Measurements from ENCODE around the gene THSD8.

The THSD8 gene

DNA sequence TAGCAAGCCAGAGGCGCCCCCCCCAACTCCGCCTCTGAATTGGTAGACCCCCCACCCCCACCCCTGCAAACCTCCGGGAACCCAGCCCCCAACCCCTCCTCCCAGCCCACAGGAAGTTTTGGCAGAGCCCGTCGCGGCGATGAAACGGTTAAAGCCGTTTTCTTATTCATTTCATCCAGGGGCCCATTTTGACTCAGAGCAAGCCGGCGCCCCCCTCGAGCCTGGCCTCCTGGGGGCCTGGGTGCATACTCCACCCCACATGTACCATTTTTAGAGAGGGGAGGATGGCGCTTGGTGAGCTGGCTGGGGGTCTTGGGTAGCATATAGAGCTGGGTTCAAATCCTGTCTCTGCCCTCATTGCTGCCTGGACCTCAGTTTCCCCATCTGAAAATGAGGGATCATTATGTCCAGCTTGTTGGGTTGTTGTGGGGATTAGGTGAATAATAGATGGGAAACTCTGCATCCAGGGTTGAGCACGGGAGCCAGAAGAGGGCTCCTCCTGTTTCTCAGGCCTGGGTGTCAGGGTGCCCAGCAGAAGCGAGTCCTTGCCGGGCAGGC, 18.5 kb upstream of the THSD8 start:
- peaks cover 16% of the 10 kb centered on the region for H3K4me1 ChIP-seq (ENCODE audit: control insufficient read depth, low read depth, low read length)
- no peaks in the 10 kb centered on the region for H3K9me3 ChIP-seq (ENCODE audit: control insufficient read depth, low read depth, low read length)
- no peak overlapping the region for H3K9ac ChIP-seq (ENCODE audit: low read length)
- no peaks in the 10 kb centered on the region for H3K27me3 ChIP-seq (ENCODE audit: control insufficient read depth, insufficient read depth, low read length)
- H3K36me3 ChIP-seq (ENCODE audit: control insufficient read depth, low read depth, low read length), result no peaks in the 10 kb centered on the region
- no peak overlapping the region for H3K27ac ChIP-seq (ENCODE audit: low read length)
- H3K4me3 ChIP-seq (ENCODE audit: low read length), result peak overlapping the region; percentile 54

GRCh38 chr19:12783849-12784393, 17.9 kb upstream of the THSD8 start:
- H3K27ac ChIP-seq (ENCODE audit: low read length), result no peak overlapping the region
- no peaks in the 10 kb centered on the region for H3K27me3 ChIP-seq (ENCODE audit: control insufficient read depth, insufficient read depth, low read length)
- no peaks in the 10 kb centered on the region for H3K36me3 ChIP-seq (ENCODE audit: control insufficient read depth, low read depth, low read length)
- H3K4me3 ChIP-seq (ENCODE audit: low read length), result peak overlapping the region; percentile 54
- H3K9ac ChIP-seq (ENCODE audit: low read length), result no peak overlapping the region
- peaks cover 16% of the 10 kb centered on the region for H3K4me1 ChIP-seq (ENCODE audit: control insufficient read depth, low read depth, low read length)
- H3K9me3 ChIP-seq (ENCODE audit: control insufficient read depth, low read depth, low read length), result no peaks in the 10 kb centered on the region

DNA sequence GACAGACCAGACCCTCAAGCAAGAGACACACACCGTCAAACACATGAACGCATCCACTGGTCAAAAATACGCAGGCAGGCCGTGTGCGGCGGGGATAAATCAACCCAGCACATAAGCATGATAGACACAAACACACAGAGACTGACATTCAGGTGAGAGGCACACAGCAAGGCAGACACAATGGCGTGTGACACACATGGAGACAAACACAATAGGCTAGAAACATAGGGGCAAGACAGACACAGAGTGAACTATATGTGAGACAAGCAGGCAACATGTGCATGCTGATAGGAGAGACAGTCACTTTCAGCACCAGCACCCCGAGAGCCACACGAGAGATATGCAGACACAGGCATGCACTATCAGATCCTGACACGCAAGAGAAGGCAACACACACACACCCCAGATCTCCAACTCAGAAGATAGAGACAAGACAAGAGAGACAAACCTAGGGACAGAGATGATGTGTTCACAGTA, 17.4 kb upstream of the THSD8 start:
- Histone ChIP-seq H3K9me3 (ENCODE audit: control insufficient read depth, low read depth, low read length) (no peaks in the 10 kb centered on the region), H3K27me3 (ENCODE audit: control insufficient read depth, insufficient read depth, low read length) (no peaks in the 10 kb centered on the region), H3K27ac (ENCODE audit: low read length) (no peak overlapping the region), H3K9ac (ENCODE audit: low read length) (no peak overlapping the region), H3K4me3 (ENCODE audit: low read length) (no peak overlapping the region), H3K4me1 (ENCODE audit: control insufficient read depth, low read depth, low read length) (peaks cover 16% of the 10 kb centered on the region), H3K36me3 (ENCODE audit: control insufficient read depth, low read depth, low read length) (no peaks in the 10 kb centered on the region)

DNA sequence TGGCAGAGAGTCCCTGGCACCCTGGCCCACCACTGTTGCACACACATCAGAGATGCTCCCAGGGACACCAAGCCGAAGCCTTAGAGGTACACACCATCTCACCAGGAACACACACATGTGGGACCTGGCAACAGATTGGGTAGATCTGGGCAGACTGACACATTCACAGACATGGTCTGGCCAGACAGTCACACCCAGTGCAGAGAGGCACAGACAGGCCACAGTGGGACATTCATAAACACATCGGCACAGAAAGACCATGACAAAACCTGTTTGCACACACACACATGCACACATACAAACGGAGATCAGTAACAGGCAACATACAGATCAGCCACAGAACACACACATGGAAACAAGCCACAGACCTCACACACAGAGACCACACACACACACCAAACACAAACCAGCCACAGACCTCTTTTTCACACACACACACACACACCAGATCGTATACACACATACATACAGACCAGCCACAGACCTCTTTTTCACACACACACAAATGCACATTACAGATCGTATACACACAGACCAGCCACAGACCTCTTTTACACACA, 16.9 kb upstream of the THSD8 start:
- no peak overlapping the region for H3K4me3 ChIP-seq (ENCODE audit: low read length)
- no peaks in the 10 kb centered on the region for H3K36me3 ChIP-seq (ENCODE audit: control insufficient read depth, low read depth, low read length)
- H3K27me3 ChIP-seq (ENCODE audit: control insufficient read depth, insufficient read depth, low read length), result no peaks in the 10 kb centered on the region
- H3K27ac ChIP-seq (ENCODE audit: low read length), result no peak overlapping the region
- H3K9ac ChIP-seq (ENCODE audit: low read length), result no peak overlapping the region
- H3K9me3 ChIP-seq (ENCODE audit: control insufficient read depth, low read depth, low read length), result no peaks in the 10 kb centered on the region
- H3K4me1 ChIP-seq (ENCODE audit: control insufficient read depth, low read depth, low read length), result peaks cover 16% of the 10 kb centered on the region

DNA sequence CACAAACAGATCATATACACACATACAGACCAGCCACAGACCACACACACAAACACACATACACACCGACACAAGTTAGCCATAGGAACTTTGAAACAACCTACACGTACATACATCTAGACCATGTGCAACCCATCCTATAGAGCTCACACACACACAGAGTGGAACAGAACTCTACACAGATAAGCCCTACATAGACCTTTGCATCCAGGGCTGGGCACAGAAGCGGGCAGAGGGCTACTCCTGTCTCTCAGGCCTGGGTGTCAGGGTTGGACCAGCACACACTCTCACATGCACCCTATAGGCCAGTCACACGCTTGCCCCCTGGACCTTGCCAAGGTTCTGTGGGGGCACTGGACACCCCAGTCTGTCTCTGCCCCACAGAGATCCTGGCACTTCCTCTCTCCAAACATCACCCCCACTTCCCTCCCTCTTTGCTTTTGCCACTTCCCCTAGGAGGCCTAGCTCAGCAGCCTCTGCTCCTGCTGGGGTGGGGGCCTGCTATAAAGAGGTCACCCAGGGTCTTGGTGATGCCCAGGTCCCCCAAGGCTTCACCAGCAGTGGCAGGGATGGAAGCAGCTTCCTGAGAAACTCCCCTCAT, 16.3 kb upstream of the THSD8 start:
- Histone ChIP-seq H3K4me1 (ENCODE audit: control insufficient read depth, low read depth, low read length) (peaks cover 19% of the 10 kb centered on the region), H3K9ac (ENCODE audit: low read length) (no peak overlapping the region), H3K27me3 (ENCODE audit: control insufficient read depth, insufficient read depth, low read length) (peaks cover 3% of the 10 kb centered on the region), H3K36me3 (ENCODE audit: control insufficient read depth, low read depth, low read length) (no peaks in the 10 kb centered on the region), H3K4me3 (ENCODE audit: low read length) (no peak overlapping the region), H3K27ac (ENCODE audit: low read length) (no peak overlapping the region), H3K9me3 (ENCODE audit: control insufficient read depth, low read depth, low read length) (no peaks in the 10 kb centered on the region)

DNA sequence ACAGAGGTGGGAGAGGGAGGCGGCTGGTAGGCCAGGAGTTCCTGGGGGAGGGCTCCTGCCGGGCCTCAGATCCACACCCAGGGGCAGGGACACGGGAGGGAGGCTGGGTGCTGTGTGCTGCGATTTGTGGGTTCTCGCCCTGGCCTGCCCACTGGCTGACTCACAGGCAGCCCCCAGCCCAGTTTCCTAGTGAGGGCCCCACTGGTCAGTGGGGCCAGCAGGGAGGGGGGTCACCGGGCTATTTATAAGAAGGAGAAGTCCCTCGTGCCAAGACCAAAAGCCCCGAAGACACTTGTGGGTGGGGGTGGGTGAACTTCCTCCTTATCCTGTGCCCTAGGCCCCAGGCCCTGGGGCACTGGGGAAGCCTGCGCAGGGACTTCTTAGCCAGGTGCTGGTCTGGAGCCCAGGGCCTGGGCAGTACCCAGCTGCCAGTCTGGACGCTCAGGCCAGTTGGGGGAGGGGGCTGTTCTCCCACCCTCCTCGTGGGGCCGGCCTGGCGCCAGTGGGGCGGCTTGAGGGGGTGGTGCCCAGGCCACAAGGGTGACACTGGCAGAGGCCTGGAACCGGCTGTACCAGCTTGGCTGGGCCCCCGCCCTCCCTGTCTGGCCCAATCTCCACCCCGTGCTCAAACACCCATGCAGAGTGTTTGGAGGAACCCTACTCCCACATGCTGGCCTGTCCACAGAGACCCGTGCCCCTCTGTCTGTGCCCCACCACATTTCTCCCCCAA, 15.6 kb upstream of the THSD8 start:
- H3K27me3 ChIP-seq (ENCODE audit: control insufficient read depth, insufficient read depth, low read length), result peaks cover 11% of the 10 kb centered on the region
- no peak overlapping the region for H3K9ac ChIP-seq (ENCODE audit: low read length)
- H3K4me3 ChIP-seq (ENCODE audit: low read length), result no peak overlapping the region
- H3K4me1 ChIP-seq (ENCODE audit: control insufficient read depth, low read depth, low read length), result peaks cover 26% of the 10 kb centered on the region
- H3K27ac ChIP-seq (ENCODE audit: low read length), result no peak overlapping the region
- H3K9me3 ChIP-seq (ENCODE audit: control insufficient read depth, low read depth, low read length), result no peaks in the 10 kb centered on the region
- H3K36me3 ChIP-seq (ENCODE audit: control insufficient read depth, low read depth, low read length), result no peaks in the 10 kb centered on the region

GRCh38 chr19:12786952-12787351, 14.9 kb upstream of the THSD8 start:
- Histone ChIP-seq H3K9me3 (ENCODE audit: control insufficient read depth, low read depth, low read length) (no peaks in the 10 kb centered on the region), H3K36me3 (ENCODE audit: control insufficient read depth, low read depth, low read length) (no peaks in the 10 kb centered on the region), H3K27ac (ENCODE audit: low read length) (no peak overlapping the region), H3K4me1 (ENCODE audit: control insufficient read depth, low read depth, low read length) (peaks cover 26% of the 10 kb centered on the region), H3K27me3 (ENCODE audit: control insufficient read depth, insufficient read depth, low read length) (peaks cover 17% of the 10 kb centered on the region), H3K4me3 (ENCODE audit: low read length) (no peak overlapping the region), H3K9ac (ENCODE audit: low read length) (no peak overlapping the region)

GRCh38 chr19:12787458-12787857, 14.4 kb upstream of the THSD8 start:
- Histone ChIP-seq H3K36me3 (ENCODE audit: control insufficient read depth, low read depth, low read length) (no peaks in the 10 kb centered on the region), H3K27ac (ENCODE audit: low read length) (no peak overlapping the region), H3K4me3 (ENCODE audit: low read length) (no peak overlapping the region), H3K27me3 (ENCODE audit: control insufficient read depth, insufficient read depth, low read length) (peaks cover 22% of the 10 kb centered on the region), H3K9me3 (ENCODE audit: control insufficient read depth, low read depth, low read length) (no peaks in the 10 kb centered on the region), H3K4me1 (ENCODE audit: control insufficient read depth, low read depth, low read length) (peaks cover 26% of the 10 kb centered on the region), H3K9ac (ENCODE audit: low read length) (no peak overlapping the region)

DNA sequence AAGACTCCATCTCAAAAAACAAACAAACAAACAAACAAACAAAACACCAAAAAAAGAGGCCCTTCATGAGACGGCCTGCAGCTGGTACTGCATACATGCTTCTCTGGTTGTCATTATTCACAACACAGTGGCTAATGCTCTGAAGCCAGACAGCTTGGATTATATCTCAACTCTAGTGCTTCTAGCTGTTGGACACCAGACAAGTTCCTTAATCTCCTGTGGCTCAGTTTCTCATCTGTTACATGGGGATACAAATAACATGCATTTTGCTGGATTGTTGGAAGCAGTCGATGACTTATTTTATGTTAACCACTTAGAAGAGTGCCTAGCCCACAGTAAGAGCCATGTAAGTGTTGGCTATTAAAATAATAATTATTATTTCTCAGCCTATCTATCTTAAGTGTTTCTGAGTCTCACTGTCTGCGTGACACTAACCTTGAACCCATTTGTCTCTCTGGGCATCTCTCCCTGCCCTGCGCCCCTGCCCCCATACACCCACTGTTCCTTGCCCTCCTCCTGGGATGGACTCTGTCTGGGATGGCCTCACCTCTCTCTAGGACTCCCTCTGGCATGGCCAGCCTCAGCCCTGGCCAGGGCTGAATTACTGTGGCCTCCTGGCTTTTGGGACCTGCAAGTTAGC, 13.7 kb upstream of the THSD8 start:
- Histone ChIP-seq H3K9ac (ENCODE audit: low read length) (no peak overlapping the region), H3K4me1 (ENCODE audit: control insufficient read depth, low read depth, low read length) (peaks cover 26% of the 10 kb centered on the region), H3K9me3 (ENCODE audit: control insufficient read depth, low read depth, low read length) (no peaks in the 10 kb centered on the region), H3K4me3 (ENCODE audit: low read length) (peak overlapping the region; percentile 72), H3K27me3 (ENCODE audit: control insufficient read depth, insufficient read depth, low read length) (peaks cover 29% of the 10 kb centered on the region), H3K27ac (ENCODE audit: low read length) (no peak overlapping the region), H3K36me3 (ENCODE audit: control insufficient read depth, low read depth, low read length) (no peaks in the 10 kb centered on the region)

GRCh38 chr19:12788682-12789097, 13.2 kb upstream of the THSD8 start:
- no peak overlapping the region for H3K27ac ChIP-seq (ENCODE audit: low read length)
- H3K36me3 ChIP-seq (ENCODE audit: control insufficient read depth, low read depth, low read length), result no peaks in the 10 kb centered on the region
- H3K27me3 ChIP-seq (ENCODE audit: control insufficient read depth, insufficient read depth, low read length), result peaks cover 31% of the 10 kb centered on the region
- H3K4me3 ChIP-seq (ENCODE audit: low read length), result peak overlapping the region; percentile 72
- H3K9me3 ChIP-seq (ENCODE audit: control insufficient read depth, low read depth, low read length), result no peaks in the 10 kb centered on the region
- H3K4me1 ChIP-seq (ENCODE audit: control insufficient read depth, low read depth, low read length), result peaks cover 21% of the 10 kb centered on the region
- H3K9ac ChIP-seq (ENCODE audit: low read length), result no peak overlapping the region

Measured in iPS-18a (cell line).